MCF 10A (cell line): Measurements from ENCODE around the gene LASP1NB.

Experiments
- BruUV-seq: library from RNA; stranded (reverse); fragments of 400-500 nt; replicated peaks from 2 replicates; lab custom pipeline; 2021; lab: Mats Ljungman, UMichigan
- CTCF ChIA-PET: fragments of 300-600 bp; sonication (Branson Sonifier 250); formaldehyde crosslinking; extraction: SDS; loops from one replicate; lab custom pipeline; 2021; ENCODE audit warnings: antibody characterized with exemption, inconsistent platforms; lab: Yijun Ruan, JAX
- POLR2A ChIA-PET: fragments of 300-600, 350-650 bp; sonication (Branson Sonifier 250); formaldehyde crosslinking; extraction: SDS; loops from one replicate; lab custom pipeline; 2020; ENCODE audit warnings: antibody characterized with exemption, inconsistent platforms; lab: Yijun Ruan, JAX
- DNase-seq: peaks from one replicate; pipeline ENCODE4 v3.0.0-alpha.2; 2018; ENCODE audit not compliant: unreplicated experiment
- H3K27ac Mint-ChIP-seq: one replicate; pipeline ENCODE4 v1.8.0; 2022; ENCODE audit warnings: mild to moderate bottlenecking, low read depth, mixed read lengths; ENCODE audit not compliant: unreplicated experiment
- H3K27me3 Mint-ChIP-seq: one replicate; pipeline ENCODE4 v1.8.0; 2022; ENCODE audit warnings: mixed read lengths; ENCODE audit not compliant: insufficient read depth, unreplicated experiment
- H3K36me3 Mint-ChIP-seq: one replicate; pipeline ENCODE4 v1.8.0; 2022; ENCODE audit warnings: mild to moderate bottlenecking, moderate library complexity, mixed read lengths; ENCODE audit not compliant: insufficient read depth, unreplicated experiment
- H3K4me1 Mint-ChIP-seq: one replicate; pipeline ENCODE4 v1.8.0; 2022; ENCODE audit warnings: mixed read lengths; ENCODE audit not compliant: insufficient read depth, unreplicated experiment
- H3K4me3 Mint-ChIP-seq: one replicate; pipeline ENCODE4 v1.8.0; 2022; ENCODE audit warnings: mild to moderate bottlenecking, moderate library complexity, mixed read lengths; ENCODE audit not compliant: unreplicated experiment
- H3K9me3 Mint-ChIP-seq: one replicate; pipeline ENCODE4 v1.8.0; 2022; ENCODE audit warnings: mixed read lengths; ENCODE audit not compliant: unreplicated experiment
- intact Hi-C: fragments of 100-400 bp; cut with micrococcal nuclease; formaldehyde crosslinking; loops from 2 replicates; pipeline ENCODE4 v1.14.1; 2022
- TF ChIP-seq, protein P1 (sequence below): fragments of 200-600 bp; IDR thresholded peaks from one replicate; pipeline ENCODE4 v1.8.0; 2022; ENCODE audit warnings: antibody characterized with exemption, mild to moderate bottlenecking; ENCODE audit not compliant: unreplicated experiment

Gene LASP1NB

DNA sequence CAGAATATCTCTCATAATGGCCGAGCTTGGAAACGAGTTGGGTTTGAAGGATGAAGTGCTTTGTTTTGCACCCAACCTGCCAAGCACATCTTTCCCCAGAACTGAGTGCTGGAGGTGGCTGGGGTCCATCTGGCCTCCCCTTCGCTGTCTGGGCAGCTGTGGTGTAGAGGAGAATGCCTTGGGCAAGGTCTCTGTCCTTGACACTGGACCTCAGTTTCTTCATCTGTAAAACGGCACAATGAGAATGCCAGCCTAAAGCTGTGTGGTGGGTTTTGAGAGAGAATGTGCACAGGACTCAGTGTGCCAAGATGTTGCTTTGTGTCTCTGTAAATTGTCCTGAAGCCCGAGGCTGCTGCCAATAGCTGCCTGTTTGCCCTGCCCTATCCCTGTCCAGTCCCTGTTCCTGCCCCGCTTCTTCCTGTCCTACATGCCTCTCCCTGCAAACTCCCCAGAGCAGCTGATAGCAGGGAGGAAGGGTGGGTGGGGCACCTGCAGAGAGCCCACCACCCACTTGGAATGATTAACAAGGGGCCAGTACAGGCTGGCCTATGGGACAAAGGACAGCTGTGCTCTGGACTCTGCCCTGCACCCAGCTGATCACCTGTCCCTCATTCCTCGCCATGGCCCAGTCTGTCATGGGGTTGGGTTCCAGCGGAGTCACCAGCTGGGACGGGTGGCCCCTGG, 40.2 kb upstream of the LASP1NB start:
- Mint-ChIP-seq H3K27ac (no peak overlapping the region), H3K4me3 (no peak overlapping the region), H3K4me1 (peaks cover 19% of the 10 kb centered on the region), H3K36me3 (peaks cover 48% of the 10 kb centered on the region), H3K27me3 (no peaks in the 10 kb centered on the region), H3K9me3 (no peaks in the 10 kb centered on the region)
- ChIA-PET CTCF (interaction anchor here (0.7 kb wide), 1 partner anchor 17 kb away, joined by 3 read pairs; no protein-coding TSS in a partner anchor), POLR2A (interaction anchor here (1.0 to 1.1 kb wide), 2 partner anchors 14 to 15 kb away, joined by 3 to 4 read pairs; partner anchors contain the start of gene LASP1)
- TF ChIP-seq, protein P1, sequence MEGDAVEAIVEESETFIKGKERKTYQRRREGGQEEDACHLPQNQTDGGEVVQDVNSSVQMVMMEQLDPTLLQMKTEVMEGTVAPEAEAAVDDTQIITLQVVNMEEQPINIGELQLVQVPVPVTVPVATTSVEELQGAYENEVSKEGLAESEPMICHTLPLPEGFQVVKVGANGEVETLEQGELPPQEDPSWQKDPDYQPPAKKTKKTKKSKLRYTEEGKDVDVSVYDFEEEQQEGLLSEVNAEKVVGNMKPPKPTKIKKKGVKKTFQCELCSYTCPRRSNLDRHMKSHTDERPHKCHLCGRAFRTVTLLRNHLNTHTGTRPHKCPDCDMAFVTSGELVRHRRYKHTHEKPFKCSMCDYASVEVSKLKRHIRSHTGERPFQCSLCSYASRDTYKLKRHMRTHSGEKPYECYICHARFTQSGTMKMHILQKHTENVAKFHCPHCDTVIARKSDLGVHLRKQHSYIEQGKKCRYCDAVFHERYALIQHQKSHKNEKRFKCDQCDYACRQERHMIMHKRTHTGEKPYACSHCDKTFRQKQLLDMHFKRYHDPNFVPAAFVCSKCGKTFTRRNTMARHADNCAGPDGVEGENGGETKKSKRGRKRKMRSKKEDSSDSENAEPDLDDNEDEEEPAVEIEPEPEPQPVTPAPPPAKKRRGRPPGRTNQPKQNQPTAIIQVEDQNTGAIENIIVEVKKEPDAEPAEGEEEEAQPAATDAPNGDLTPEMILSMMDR = no peak
- BruUV-seq = no TSS peak
- DNase-seq = no peak
- intact Hi-C loops = no loop called here

- BruUV-seq = no TSS peak
- Mint-ChIP-seq H3K4me3 (no peak overlapping the region), H3K9me3 (no peaks in the 10 kb centered on the region), H3K27ac (no peak overlapping the region), H3K27me3 (no peaks in the 10 kb centered on the region), H3K36me3 (peaks cover 45% of the 10 kb centered on the region), H3K4me1 (peaks cover 17% of the 10 kb centered on the region)
- intact Hi-C loops = no loop called here
- ChIA-PET POLR2A (interaction anchor here (1.0 to 1.1 kb wide), 2 partner anchors 15 to 16 kb away, joined by 3 to 4 read pairs; partner anchors contain the start of gene LASP1), CTCF (interaction anchor here (0.6 to 0.7 kb wide), 2 partner anchors 16 to 67 kb away, joined by 3 read pairs; no protein-coding TSS in a partner anchor)
- TF ChIP-seq, protein P1 = no peak
- no peak for DNase-seq
Observed at GRCh38 chr17:38885728-38886642, 39.4 kb upstream of the LASP1NB start.

DNA sequence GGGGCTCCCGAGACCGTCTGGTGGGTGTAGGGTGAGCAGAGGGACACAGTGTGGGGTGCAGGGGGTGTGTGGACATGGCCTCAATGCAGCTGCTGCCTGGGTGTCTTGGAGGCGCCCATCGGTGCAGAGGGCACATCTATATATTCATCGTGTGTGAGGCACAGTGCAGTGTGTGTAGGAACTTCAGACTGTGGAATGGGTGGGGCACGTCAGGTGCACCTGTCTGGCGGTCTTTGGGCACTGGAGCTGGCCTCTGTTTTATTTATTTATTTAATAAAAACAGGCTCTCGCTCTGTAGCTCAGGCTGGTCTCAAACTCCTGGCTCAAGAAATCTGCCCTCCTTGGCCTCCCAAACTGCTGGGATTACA, 38.8 kb upstream of the LASP1NB start:
- TF ChIP-seq, protein P1 = no peak
- Mint-ChIP-seq H3K36me3 (peaks cover 43% of the 10 kb centered on the region), H3K9me3 (no peaks in the 10 kb centered on the region), H3K27ac (no peak overlapping the region), H3K4me1 (peaks cover 12% of the 10 kb centered on the region), H3K4me3 (no peak overlapping the region), H3K27me3 (no peaks in the 10 kb centered on the region)
- no peak for DNase-seq
- POLR2A ChIA-PET = no interaction called here
- intact Hi-C loops = no loop called here
- BruUV-seq = no TSS peak
- CTCF ChIA-PET = no interaction called here

DNA sequence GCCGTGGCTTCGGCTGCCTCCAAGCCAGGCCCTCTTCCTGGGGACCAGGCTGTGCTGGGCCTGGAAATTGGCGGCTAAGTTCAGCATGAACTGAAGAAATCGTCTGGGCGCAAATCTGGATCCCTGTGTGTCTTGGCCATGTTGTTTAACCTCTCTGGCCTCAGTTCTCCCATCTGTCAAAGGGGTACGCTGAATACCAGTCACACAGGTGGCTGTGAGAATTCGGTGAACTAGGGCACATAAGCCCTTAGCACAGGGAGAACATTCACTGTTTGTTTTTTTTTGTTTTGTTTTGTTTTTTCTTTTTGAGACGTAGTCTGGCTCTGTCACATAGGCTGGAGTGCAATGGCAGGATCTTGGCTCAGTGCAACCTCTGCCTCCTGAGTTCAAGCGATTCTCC, 36.6 kb upstream of the LASP1NB start:
- H3K27ac Mint-ChIP-seq = no peak overlapping the region
- no peaks in the 10 kb centered on the region for H3K27me3 Mint-ChIP-seq
- no peak overlapping the region for H3K4me3 Mint-ChIP-seq
- POLR2A ChIA-PET = no interaction called here
- H3K36me3 Mint-ChIP-seq = peaks cover 48% of the 10 kb centered on the region
- CTCF ChIA-PET = no interaction called here
- TF ChIP-seq, protein P1 = no peak
- BruUV-seq = no TSS peak
- peaks cover 3% of the 10 kb centered on the region for H3K4me1 Mint-ChIP-seq
- no peaks in the 10 kb centered on the region for H3K9me3 Mint-ChIP-seq
- intact Hi-C loops = no loop called here
- DNase-seq = no peak
